GM12865 (cell line): ENCODE measurements around the gene INPP5K.

Source experiments
- DNase-seq: peaks from one replicate; pipeline ENCODE4 v3.0.0; 2010; ENCODE audit warnings: low read depth
- H3K4me3 ChIP-seq: 2 replicates; pipeline ENCODE4 v1.5.1; 2011; ENCODE audit warnings: mild to moderate bottlenecking, low read depth, low read length, control low read depth
- TF ChIP-seq, protein P1 (sequence below): IDR thresholded peaks from 2 replicates; pipeline ENCODE4 v1.5.1; 2011; ENCODE audit warnings: low read length, control low read depth, low read depth, inconsistent platforms; ENCODE audit not compliant: insufficient read depth; ENCODE audit errors: missing control alignments

Gene INPP5K

DNA sequence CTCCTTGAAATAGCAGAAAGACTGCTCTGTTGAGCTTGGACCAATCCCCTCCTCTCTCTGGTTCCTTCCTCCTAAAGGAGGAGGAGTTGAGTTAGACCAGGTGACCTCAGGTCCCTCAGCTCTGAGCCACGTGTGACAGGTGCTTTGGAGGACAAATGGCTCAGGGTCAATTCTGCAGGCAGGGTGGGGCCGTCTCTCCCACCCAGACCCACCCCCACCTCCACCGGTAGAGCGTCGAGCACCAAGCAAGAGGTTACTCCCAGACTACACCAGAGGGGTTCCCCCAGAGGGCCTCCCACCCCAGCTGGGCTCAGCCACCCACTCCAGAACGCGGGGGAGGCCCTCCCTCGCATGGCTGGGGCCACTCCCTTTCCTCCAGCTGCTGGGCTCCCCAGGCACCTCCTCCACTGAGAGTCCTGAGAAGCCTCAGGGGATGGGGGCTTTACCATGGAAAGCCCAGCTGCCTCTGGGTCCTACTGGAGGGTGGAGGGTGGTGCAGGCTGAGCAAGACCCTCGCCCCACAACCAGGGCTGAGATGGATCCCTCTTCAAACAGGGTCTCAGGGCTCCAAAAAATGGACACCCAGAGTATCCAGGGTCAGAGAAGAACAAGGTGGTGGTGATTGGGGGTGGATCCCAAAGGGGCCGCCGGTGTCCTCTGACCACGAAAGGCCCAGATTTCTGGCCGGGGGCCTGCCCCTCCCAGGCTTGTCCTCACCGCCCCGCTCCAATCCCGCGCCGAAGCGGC, 31.6 kb downstream of the INPP5K start:
- TF ChIP-seq, protein P1, sequence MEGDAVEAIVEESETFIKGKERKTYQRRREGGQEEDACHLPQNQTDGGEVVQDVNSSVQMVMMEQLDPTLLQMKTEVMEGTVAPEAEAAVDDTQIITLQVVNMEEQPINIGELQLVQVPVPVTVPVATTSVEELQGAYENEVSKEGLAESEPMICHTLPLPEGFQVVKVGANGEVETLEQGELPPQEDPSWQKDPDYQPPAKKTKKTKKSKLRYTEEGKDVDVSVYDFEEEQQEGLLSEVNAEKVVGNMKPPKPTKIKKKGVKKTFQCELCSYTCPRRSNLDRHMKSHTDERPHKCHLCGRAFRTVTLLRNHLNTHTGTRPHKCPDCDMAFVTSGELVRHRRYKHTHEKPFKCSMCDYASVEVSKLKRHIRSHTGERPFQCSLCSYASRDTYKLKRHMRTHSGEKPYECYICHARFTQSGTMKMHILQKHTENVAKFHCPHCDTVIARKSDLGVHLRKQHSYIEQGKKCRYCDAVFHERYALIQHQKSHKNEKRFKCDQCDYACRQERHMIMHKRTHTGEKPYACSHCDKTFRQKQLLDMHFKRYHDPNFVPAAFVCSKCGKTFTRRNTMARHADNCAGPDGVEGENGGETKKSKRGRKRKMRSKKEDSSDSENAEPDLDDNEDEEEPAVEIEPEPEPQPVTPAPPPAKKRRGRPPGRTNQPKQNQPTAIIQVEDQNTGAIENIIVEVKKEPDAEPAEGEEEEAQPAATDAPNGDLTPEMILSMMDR, result peak; percentile 20
- peak; percentile 86 for DNase-seq
- H3K4me3 ChIP-seq, result peak overlapping the region; percentile 76

DNA sequence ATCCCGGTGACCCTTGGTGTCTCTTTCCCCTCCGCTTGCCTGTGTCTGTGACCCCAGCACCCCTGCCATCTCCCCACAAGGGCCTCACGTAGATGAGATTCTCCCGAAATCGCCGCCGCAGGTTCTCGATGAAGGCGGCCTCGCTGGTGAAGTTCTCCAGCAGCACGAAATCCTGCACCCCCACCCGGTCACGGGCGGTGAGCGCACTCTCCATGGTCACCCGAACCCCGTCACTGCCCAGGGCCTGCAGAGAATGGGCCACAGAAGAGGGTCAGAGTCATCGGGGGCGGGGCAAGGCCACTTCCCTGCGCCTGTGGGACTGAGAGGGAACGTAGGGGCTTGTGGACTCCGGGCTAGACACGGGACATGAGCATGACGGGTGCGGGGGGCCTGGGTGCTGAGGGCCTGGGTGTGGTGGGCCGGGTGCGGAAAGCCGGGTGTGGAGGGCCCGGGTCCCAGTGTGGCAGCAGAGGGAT, 32.3 kb downstream of the INPP5K start:
- DNase-seq, result no peak
- TF ChIP-seq, protein P1, result no peak
- peak overlapping the region; percentile 76 for H3K4me3 ChIP-seq

DNA sequence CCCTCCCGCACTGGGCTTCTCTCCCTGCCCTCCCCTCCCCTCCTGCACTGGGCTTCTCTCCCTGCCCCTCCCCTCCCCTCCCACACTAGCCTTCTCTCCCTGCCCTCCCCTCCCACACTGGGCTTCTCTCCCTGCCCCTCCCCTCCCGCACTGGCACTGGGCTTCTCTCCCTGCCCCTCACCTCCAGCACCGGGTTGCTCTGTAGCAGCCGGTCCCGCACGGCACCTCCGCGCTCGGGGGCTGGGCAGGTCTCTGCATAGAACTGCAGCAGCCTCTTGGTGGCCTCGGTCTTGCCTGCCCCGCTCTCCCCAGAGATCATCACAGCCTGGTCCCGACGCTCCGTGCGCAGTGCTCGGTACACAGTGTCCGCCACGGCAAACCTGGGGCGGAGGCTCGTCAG, 33.7 kb downstream of the INPP5K start:
- TF ChIP-seq, protein P1, result no peak
- no peak overlapping the region for H3K4me3 ChIP-seq
- DNase-seq, result no peak

DNA sequence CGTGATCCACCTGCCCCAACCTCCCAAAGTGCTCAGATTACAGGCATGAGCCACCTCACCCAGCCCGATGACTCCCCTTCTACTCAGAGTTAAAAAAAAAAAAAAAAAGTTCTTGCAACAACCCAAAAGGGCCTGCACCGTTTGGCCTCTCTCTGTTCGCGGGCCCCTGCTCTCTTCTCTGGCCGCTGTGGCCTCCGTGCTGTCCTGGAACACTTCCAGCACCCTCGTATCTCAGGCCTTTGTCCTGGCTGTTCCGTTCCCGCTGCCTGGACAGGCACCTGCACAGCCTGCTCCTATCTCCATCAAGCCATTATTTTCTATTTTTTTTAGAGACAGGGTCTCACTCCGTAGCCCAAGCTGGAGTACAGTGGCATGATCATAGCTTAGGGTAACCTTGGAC, 34.7 kb downstream of the INPP5K start:
- no peak overlapping the region for H3K4me3 ChIP-seq
- DNase-seq, result no peak
- TF ChIP-seq, protein P1, result no peak

DNA sequence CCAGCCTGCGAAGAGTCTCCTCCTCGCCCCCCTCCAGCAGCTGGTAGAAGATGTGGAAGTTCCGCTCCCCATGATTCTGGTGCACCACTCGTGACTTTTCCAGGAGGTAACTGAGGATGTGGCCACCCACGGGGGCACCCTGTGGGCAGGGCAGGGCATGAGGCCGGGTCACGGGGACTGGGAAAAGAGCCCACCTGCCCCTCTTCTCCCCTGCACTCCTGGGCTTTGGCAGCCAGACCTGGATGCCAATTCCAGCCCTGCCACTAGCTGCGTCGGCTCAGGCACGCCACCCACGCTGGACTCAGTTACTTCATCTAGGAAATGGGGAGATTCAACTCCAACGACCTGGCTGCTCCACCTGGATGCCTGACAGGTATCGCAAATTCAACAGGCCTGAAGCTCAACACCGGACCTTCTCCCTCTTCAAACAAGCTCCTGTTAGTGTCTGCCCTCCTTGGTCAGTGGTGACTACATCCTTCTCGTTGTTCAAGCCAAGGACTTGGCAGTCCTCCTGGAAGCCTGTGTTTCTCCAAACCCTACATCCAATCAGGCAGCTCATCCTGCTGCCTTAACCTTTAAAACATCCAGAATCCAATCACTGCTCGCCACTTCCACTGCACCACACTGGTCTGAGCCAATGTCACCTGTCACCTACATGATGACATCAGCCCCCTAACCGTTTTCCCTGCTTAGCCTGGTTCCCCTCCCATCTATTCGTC, 35.5 kb downstream of the INPP5K start:
- H3K4me3 ChIP-seq, result no peak overlapping the region
- TF ChIP-seq, protein P1, result no peak
- no peak for DNase-seq

DNA sequence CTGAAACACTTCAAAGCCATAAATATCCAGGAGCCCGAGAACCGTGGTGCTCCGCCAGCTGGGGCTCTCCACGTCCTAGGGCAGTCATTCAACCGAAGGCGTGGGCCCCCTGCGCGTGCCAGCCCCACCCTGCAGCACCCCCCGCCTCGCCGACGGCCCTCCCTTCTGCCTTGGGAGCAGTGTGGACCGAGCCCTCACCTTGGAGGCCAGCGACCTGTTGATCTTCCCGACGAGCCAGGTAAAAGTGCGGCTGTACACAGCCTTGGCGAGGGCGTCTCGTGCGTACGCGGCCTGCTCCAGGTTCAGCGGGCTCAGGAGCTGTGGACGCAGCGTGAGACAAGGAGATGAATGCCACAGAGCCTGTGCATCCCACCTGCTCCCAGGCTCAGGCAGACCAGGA, 38.0 kb downstream of the INPP5K start:
- H3K4me3 ChIP-seq, result no peak overlapping the region
- DNase-seq, result no peak
- TF ChIP-seq, protein P1, result no peak

DNA sequence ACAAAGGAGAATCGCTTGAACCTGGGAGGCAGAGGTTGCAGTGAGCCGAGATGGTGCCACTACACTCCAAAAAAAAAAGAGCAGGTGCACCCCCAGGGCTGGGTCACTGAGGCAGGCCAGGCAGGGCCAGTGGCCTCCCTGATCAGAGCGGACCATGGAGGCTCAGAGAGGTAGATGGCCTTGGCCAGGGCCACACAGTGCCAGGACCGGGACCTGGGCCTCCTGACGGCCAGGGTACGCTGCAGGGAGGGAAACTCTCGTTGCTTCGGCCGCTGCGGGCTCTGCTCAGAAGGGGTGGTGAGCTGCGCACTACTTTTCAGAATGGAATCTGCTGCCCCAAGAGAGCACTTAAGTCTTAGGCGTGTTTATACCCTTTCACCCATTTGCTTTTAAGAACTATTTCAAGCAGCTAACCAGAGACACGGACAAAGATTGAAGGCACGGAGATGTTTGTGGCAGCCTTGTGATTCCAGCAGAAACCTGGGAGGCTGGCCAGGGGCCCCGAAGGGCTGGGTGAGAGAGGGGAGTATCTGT, 41.0 kb downstream of the INPP5K start:
- H3K4me3 ChIP-seq, result peak overlapping the region; percentile 7

More for the DNA sequence above, 41.0 kb downstream of the INPP5K start:
- no peak for DNase-seq
- TF ChIP-seq, protein P1, result no peak
